Measurements from ENCODE around the gene NOS1AP. TPM values are rescaled to one million over a fixed set of nuclear protein-coding genes. Genes with fewer than 3 reads are reported as not detected.

The NOS1AP gene
- total RNA-seq, 1 experiment from 2014 or later = 2.6 TPM

- Histone ChIP-seq H3F3A (ENCODE audit: low read length, unreplicated experiment) (no peaks in the 10 kb centered on the region), H3K79me2 (ENCODE audit: low read length) (no peaks in the 10 kb centered on the region), H3K4me3 (ENCODE audit: low read length) (no peak overlapping the region), H3K9me2 (replicated peaks; ENCODE audit: low read length) (no peaks in the 10 kb centered on the region), H3K36me3 (ENCODE audit: low read depth, low read length) (peaks cover 8% of the 10 kb centered on the region; the same call in 1 of the 2 replicates), H4K20me1 (ENCODE audit: low read length) (no peaks in the 10 kb centered on the region), H3K27ac (ENCODE audit: low read length) (no peak overlapping the region), H3K27me3 (ENCODE audit: low read length) (no peaks in the 10 kb centered on the region), H3K4me1 (ENCODE audit: insufficient read depth, low read length) (peaks cover 23% of the 10 kb centered on the region), H3K9ac (ENCODE audit: low read length) (no peak overlapping the region), H2AFZ (ENCODE audit: low read length) (no peak overlapping the region), H3K4me2 (ENCODE audit: low read length) (no peak overlapping the region), H3K9me3 (ENCODE audit: low read length) (no peaks in the 10 kb centered on the region)
- TF ChIP-seq EZH2 (IDR thresholded peaks at IDR 0.05; ENCODE audit: low read length, unreplicated experiment) (no peak), EZH2phosphoT487 (IDR thresholded peaks at IDR 0.05; ENCODE audit: borderline replicate concordance, low read length) (no peak)
- TF ChIP-seq, protein P1, sequence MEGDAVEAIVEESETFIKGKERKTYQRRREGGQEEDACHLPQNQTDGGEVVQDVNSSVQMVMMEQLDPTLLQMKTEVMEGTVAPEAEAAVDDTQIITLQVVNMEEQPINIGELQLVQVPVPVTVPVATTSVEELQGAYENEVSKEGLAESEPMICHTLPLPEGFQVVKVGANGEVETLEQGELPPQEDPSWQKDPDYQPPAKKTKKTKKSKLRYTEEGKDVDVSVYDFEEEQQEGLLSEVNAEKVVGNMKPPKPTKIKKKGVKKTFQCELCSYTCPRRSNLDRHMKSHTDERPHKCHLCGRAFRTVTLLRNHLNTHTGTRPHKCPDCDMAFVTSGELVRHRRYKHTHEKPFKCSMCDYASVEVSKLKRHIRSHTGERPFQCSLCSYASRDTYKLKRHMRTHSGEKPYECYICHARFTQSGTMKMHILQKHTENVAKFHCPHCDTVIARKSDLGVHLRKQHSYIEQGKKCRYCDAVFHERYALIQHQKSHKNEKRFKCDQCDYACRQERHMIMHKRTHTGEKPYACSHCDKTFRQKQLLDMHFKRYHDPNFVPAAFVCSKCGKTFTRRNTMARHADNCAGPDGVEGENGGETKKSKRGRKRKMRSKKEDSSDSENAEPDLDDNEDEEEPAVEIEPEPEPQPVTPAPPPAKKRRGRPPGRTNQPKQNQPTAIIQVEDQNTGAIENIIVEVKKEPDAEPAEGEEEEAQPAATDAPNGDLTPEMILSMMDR (conservative IDR thresholded peaks at IDR 0.05; ENCODE audit: low read depth, low read length) = no peak
- intact Hi-C loops (cut with micrococcal nuclease) = no loop called here
- CTCF ChIA-PET = no interaction called here
- POLR2A ChIA-PET (ENCODE audit: unreplicated experiment) = interaction anchor here (0.7 kb wide), 1 partner anchor 1542 kb away, joined by 35 read pairs; no protein-coding TSS in a partner anchor
- no TSS peak for BruUV-seq (replicated peaks)
- no peak for DNase-seq
- no peak for ATAC-seq
Measured at GRCh38 chr1:162077648-162078299, 8.3 kb downstream of the NOS1AP start.

DNA sequence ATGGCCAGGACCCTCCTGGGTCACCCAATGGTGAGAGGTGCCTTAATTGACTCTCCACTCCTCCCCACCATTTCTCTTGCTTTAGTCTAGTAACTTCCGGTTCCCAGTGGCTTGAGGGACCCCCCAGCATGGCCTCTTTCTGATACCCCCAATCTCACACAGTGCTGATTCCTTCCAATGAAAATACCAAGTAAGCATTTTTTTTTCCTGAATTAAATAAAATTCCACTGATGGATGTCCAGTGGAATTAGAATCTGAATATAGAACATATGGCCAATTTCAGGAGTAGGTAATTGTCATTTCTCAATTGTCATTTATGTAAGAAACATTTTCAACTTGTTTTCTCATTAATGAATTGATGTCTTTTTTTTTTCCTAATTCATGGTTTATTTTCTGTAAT lies 9.5 kb downstream of the NOS1AP start:
- no TSS peak for BruUV-seq (replicated peaks)
- H3F3A ChIP-seq (ENCODE audit: low read length, unreplicated experiment) = no peaks in the 10 kb centered on the region
- intact Hi-C loops (cut with micrococcal nuclease) = no loop called here
- no peaks in the 10 kb centered on the region for H3K79me2 ChIP-seq (ENCODE audit: low read length)
- CTCF ChIA-PET = no interaction called here
- DNase-seq (no peak), ATAC-seq (no peak)
- no peak overlapping the region for H3K27ac ChIP-seq (ENCODE audit: low read length)
- no peak overlapping the region for H3K9ac ChIP-seq (ENCODE audit: low read length)
- no peaks in the 10 kb centered on the region for H3K27me3 ChIP-seq (ENCODE audit: low read length)
- H4K20me1 ChIP-seq (ENCODE audit: low read length) = no peaks in the 10 kb centered on the region
- H3K36me3 ChIP-seq (ENCODE audit: low read depth, low read length) = peaks cover 8% of the 10 kb centered on the region; the same call in 1 of the 2 replicates
- POLR2A ChIA-PET (ENCODE audit: unreplicated experiment) = no interaction called here
- no peak overlapping the region for H3K4me2 ChIP-seq (ENCODE audit: low read length)
- H2AFZ ChIP-seq (ENCODE audit: low read length) = no peak overlapping the region
- H3K9me3 ChIP-seq (ENCODE audit: low read length) = no peaks in the 10 kb centered on the region
- no peak for TF ChIP-seq EZH2phosphoT487 (IDR thresholded peaks at IDR 0.05; ENCODE audit: borderline replicate concordance, low read length)
- no peak for TF ChIP-seq EZH2 (IDR thresholded peaks at IDR 0.05; ENCODE audit: low read length, unreplicated experiment)
- TF ChIP-seq, protein P1 (conservative IDR thresholded peaks at IDR 0.05; ENCODE audit: low read depth, low read length) = no peak
- H3K4me1 ChIP-seq (ENCODE audit: insufficient read depth, low read length) = peaks cover 23% of the 10 kb centered on the region
- H3K4me3 ChIP-seq (ENCODE audit: low read length) = no peak overlapping the region
- H3K9me2 ChIP-seq (replicated peaks; ENCODE audit: low read length) = no peaks in the 10 kb centered on the region

DNA sequence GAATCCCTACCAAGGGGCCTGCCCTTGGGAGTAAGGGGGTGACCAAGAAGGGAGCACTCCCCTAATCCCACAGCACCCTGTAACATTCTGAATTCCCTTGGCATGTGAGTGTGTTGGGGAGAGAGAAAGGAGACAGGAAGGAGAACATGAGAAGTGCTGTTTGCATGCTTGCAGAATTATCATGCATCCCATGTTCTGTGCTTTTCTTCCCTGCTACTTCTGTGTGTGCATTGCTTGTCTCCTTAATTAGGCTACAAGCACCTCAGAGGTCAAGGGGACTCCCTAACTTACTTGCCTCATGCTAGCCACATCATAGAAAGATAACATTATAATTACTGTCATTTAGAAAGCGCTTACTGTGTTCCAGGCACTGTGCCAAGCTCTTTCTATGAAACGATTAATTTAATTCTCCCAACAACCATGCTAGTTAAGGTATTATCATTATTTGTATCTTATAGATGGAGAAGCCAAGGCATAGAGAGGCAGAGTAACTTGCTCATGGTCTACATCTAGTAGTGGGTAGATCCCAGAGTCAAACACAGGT lies 11.1 kb downstream of the NOS1AP start:
- ATAC-seq (no peak), DNase-seq (no peak)
- BruUV-seq (replicated peaks) = no TSS peak
- ChIA-PET POLR2A (ENCODE audit: unreplicated experiment) (no interaction called here), CTCF (no interaction called here)
- H3K9me2 ChIP-seq (replicated peaks; ENCODE audit: low read length) = no peaks in the 10 kb centered on the region
- H2AFZ ChIP-seq (ENCODE audit: low read length) = no peak overlapping the region
- H3K9ac ChIP-seq (ENCODE audit: low read length) = no peak overlapping the region
- no peak overlapping the region for H3K4me2 ChIP-seq (ENCODE audit: low read length)
- no peaks in the 10 kb centered on the region for H3K36me3 ChIP-seq (ENCODE audit: low read depth, low read length)
- TF ChIP-seq, protein P1 (conservative IDR thresholded peaks at IDR 0.05; ENCODE audit: low read depth, low read length) = no peak
- no peak for TF ChIP-seq EZH2 (IDR thresholded peaks at IDR 0.05; ENCODE audit: low read length, unreplicated experiment)
- no peak for TF ChIP-seq EZH2phosphoT487 (IDR thresholded peaks at IDR 0.05; ENCODE audit: borderline replicate concordance, low read length)
- H3K27me3 ChIP-seq (ENCODE audit: low read length) = no peaks in the 10 kb centered on the region
- no peak overlapping the region for H3K27ac ChIP-seq (ENCODE audit: low read length)
- no peaks in the 10 kb centered on the region for H4K20me1 ChIP-seq (ENCODE audit: low read length)
- no peaks in the 10 kb centered on the region for H3K9me3 ChIP-seq (ENCODE audit: low read length)
- H3K4me3 ChIP-seq (ENCODE audit: low read length) = no peak overlapping the region
- peaks cover 19% of the 10 kb centered on the region for H3K4me1 ChIP-seq (ENCODE audit: insufficient read depth, low read length)
- intact Hi-C loops (cut with micrococcal nuclease) = no loop called here
- H3F3A ChIP-seq (ENCODE audit: low read length, unreplicated experiment) = no peaks in the 10 kb centered on the region
- no peaks in the 10 kb centered on the region for H3K79me2 ChIP-seq (ENCODE audit: low read length)
